Smooth muscle cell (in vitro differentiated cells): ENCODE data around the gene GPR108. TPM values are rescaled to one million over a fixed set of nuclear protein-coding genes. Genes with fewer than 3 reads are reported as not detected.

Source experiments
- DNase-seq: peaks from one replicate; lab custom pipeline; 2025; ENCODE audit not compliant: unreplicated experiment; lab: John Stamatoyannopoulos, UW
- H2AFZ ChIP-seq: fragments of 200-600 bp; sonication (generic); 2 replicates; pipeline ENCODE4 v1.6.0; 2016; ENCODE audit warnings: antibody characterized with exemption, low read depth, mild to moderate bottlenecking
- H3F3A ChIP-seq: fragments of 200-600 bp; sonication (generic); 2 replicates; pipeline ENCODE4 v1.6.0; 2017; ENCODE audit warnings: antibody characterized with exemption, low read depth
- H3K27ac ChIP-seq: fragments of 200-600 bp; sonication (generic); 2 replicates; pipeline ENCODE4 v1.5.1; 2016; ENCODE audit warnings: low read depth, mild to moderate bottlenecking
- H3K27me3 ChIP-seq: fragments of 200-600 bp; sonication (generic); 2 replicates; pipeline ENCODE4 v1.6.1; 2016; ENCODE audit warnings: low read depth, mild to moderate bottlenecking
- H3K36me3 ChIP-seq: fragments of 200-600 bp; sonication (generic); 2 replicates; pipeline ENCODE4 v1.5.1; 2016; ENCODE audit warnings: low read depth
- H3K4me1 ChIP-seq: fragments of 200-600 bp; sonication (generic); 2 replicates; pipeline ENCODE4 v1.5.1; 2016; ENCODE audit warnings: low read depth
- H3K4me2 ChIP-seq: fragments of 200-600 bp; sonication (generic); 2 replicates; pipeline ENCODE4 v1.6.0; 2016; ENCODE audit warnings: mild to moderate bottlenecking
- H3K4me3 ChIP-seq: fragments of 200-600 bp; sonication (generic); 2 replicates; pipeline ENCODE4 v1.5.1; 2016; ENCODE audit warnings: mild to moderate bottlenecking
- H3K79me2 ChIP-seq: fragments of 200-600 bp; sonication (generic); 2 replicates; pipeline ENCODE4 v1.6.0; 2016; ENCODE audit warnings: low read depth, mild to moderate bottlenecking
- H3K9ac ChIP-seq: fragments of 200-600 bp; sonication (generic); 2 replicates; pipeline ENCODE4 v1.6.0; 2016; ENCODE audit warnings: low read depth
- H3K9me3 ChIP-seq: fragments of 200-600 bp; sonication (generic); replicated peaks from 2 replicates; pipeline ENCODE4 v1.5.1; 2016; ENCODE audit warnings: low read depth
- H4K20me1 ChIP-seq: fragments of 200-600 bp; sonication (generic); 2 replicates; pipeline ENCODE4 v1.6.0; 2016; ENCODE audit warnings: low read depth
- WGBS: methylation state at CpG from one replicate; pipeline ENCODE4 v1.1.7; 2016; ENCODE audit warnings: low lambda C conversion rate; 5-methylcytosine and 5-hydroxymethylcytosine counted together
- polyA plus RNA-seq: library from polyadenylated mRNA; unstranded; fragments of >200 nt; fragmentation: Nextera tagmentation; extraction: Ambion mirVana; gene quantifications from 2 replicates; pipeline ENCODE4 v1.2.1, GENCODE V29; 2016
- total RNA-seq: library from RNA; depleted of rRNA; stranded (reverse); fragments of >200 nt; gene quantifications from 2 replicates; pipeline ENCODE4 v1.2.3, GENCODE V29; 2014
- TF ChIP-seq, protein P1 (sequence below): fragments of 200-600 bp; sonication (generic); IDR thresholded peaks from 2 replicates; pipeline ENCODE4 v1.5.1; 2017; ENCODE audit warnings: borderline replicate concordance, mild to moderate bottlenecking, antibody characterized with exemption; ENCODE audit not compliant: insufficient read depth, poor library complexity, severe bottlenecking

GPR108 gene
- total and polyA plus RNA-seq, 2 experiments from 2014 or later: 34.4 to 62.1 TPM

DNA sequence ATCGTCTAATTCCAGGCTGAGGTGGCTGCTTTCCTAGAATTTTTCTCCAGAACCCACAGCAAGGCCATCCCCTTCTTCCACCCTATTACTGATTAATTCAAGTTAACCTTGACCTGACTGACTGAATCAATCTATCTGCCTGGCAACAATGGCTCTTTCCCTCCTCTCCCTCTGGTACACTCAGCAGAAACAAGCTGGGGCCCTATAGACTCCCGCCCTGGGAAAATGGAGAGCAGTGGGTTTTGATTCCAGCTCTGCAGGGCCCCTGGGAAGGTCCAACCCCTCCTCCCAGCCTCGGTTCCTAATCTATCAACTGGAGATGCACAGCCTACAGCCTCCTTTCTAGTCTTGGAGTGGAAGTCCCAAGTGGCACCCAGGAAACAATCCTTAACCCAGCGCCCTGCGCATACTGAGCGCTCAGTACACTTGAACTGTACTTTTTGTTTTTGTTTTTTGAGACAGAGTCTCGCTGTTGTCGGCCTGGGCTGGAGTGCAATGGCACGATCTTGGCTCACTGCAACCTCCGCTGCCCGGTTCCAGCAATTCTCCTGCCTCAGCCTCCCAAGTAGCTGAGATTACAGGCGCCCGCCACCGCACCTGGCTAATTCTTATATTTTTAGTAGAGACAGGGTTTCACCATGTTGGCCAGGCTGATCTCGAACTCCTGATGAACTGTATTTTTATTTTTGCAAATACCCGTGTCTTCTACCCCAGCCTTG lies 11.7 kb downstream of the GPR108 start:
- Histone ChIP-seq H3K27me3 (no peaks in the 10 kb centered on the region), H3K79me2 (no peaks in the 10 kb centered on the region), H3K27ac (no peak overlapping the region), H3K4me1 (no peaks in the 10 kb centered on the region), H3K4me3 (no peak overlapping the region), H2AFZ (no peak overlapping the region), H3K9me3 (no peaks in the 10 kb centered on the region), H3K9ac (no peak overlapping the region), H4K20me1 (no peaks in the 10 kb centered on the region), H3F3A (no peaks in the 10 kb centered on the region), H3K4me2 (no peak overlapping the region), H3K36me3 (no peaks in the 10 kb centered on the region)
- TF ChIP-seq, protein P1, sequence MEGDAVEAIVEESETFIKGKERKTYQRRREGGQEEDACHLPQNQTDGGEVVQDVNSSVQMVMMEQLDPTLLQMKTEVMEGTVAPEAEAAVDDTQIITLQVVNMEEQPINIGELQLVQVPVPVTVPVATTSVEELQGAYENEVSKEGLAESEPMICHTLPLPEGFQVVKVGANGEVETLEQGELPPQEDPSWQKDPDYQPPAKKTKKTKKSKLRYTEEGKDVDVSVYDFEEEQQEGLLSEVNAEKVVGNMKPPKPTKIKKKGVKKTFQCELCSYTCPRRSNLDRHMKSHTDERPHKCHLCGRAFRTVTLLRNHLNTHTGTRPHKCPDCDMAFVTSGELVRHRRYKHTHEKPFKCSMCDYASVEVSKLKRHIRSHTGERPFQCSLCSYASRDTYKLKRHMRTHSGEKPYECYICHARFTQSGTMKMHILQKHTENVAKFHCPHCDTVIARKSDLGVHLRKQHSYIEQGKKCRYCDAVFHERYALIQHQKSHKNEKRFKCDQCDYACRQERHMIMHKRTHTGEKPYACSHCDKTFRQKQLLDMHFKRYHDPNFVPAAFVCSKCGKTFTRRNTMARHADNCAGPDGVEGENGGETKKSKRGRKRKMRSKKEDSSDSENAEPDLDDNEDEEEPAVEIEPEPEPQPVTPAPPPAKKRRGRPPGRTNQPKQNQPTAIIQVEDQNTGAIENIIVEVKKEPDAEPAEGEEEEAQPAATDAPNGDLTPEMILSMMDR: no peak
- no peak for DNase-seq
- WGBS: 90% methylated on average over 16 of the region's 16 CpGs

DNA sequence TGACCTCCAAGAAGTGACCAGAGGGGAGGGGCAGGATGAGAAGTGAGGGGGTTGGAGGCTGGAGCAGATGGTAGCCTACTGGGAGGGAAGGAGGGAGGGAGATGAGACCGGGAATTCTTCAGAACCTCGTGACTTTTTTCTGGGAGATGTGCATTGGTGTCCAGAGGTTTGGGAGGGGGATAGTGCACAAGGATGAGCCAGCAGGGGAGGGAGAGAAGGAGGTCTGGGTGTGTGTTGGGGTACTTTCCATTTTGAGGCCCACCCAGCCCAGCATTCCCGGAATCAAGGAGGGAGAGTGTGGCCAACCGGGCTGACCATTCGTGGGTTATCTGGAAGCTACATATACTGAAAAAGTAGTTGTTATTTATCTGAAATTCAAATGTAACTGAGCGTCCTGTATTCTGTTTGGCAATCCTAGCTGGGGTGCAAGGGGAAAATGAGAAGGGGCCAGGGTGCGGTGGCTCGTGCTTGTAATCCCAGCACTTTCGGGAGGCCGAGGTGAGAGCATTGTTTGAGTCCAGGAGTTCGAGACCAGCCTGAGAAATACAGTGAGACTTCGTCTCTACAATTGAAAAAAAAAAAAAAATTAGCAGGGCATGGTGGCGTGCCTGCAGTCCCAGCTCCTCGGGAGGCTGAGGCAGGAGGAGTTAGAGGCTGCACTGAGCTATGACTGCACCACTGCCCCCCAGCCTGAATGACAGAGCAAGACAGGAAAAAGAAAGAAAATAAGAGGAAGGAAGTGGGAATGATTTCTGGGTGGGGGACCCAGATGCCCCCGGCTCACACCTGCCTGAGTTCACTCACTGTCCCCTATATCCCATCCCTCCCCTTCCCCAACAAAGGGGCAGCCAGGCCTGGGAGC lies 12.5 kb downstream of the GPR108 start:
- 87% methylated on average over 15 of the region's 15 CpGs for WGBS
- Histone ChIP-seq H3K27me3 (no peaks in the 10 kb centered on the region), H3K4me2 (no peak overlapping the region), H2AFZ (no peak overlapping the region), H3K79me2 (no peaks in the 10 kb centered on the region), H3K4me3 (no peak overlapping the region), H3K9me3 (no peaks in the 10 kb centered on the region), H3K4me1 (no peaks in the 10 kb centered on the region), H3F3A (no peaks in the 10 kb centered on the region), H3K27ac (no peak overlapping the region), H3K9ac (no peak overlapping the region), H4K20me1 (no peaks in the 10 kb centered on the region), H3K36me3 (no peaks in the 10 kb centered on the region)
- DNase-seq: no peak
- TF ChIP-seq, protein P1: no peak

- no peaks in the 10 kb centered on the region for H3K27me3 ChIP-seq
- no peak overlapping the region for H3K4me2 ChIP-seq
- H3K9ac ChIP-seq: no peak overlapping the region
- no peaks in the 10 kb centered on the region for H3K4me1 ChIP-seq
- no peak overlapping the region for H3K4me3 ChIP-seq
- no peaks in the 10 kb centered on the region for H3K9me3 ChIP-seq
- no peak overlapping the region for H2AFZ ChIP-seq
- H3K27ac ChIP-seq: no peak overlapping the region
- WGBS: 57% methylated on average over 5 of the region's 5 CpGs
- no peaks in the 10 kb centered on the region for H4K20me1 ChIP-seq
- H3K36me3 ChIP-seq: no peaks in the 10 kb centered on the region
- H3K79me2 ChIP-seq: no peaks in the 10 kb centered on the region
- TF ChIP-seq, protein P1: no peak
- no peak for DNase-seq
- H3F3A ChIP-seq: no peaks in the 10 kb centered on the region
Observed at GRCh38 chr19:6723738-6724137, 13.6 kb downstream of the GPR108 start.
